Lower leg skin (tissue), 3 donors: ENCODE data around the gene DHTKD1.

Source experiments
- POLR2A ChIP-seq, 2 donors: fragments of 450-650 bp; IDR thresholded peaks; one replicate each; pipeline ENCODE4 v1.6.1; 2016 to 2017; ENCODE audit warnings: antibody characterized with exemption in 2 of 2, mild to moderate bottlenecking in 1 of 2, moderate library complexity in 1 of 2
- TF ChIP-seq, protein P1 (sequence below), 3 donors: fragments of 450-650 bp; IDR thresholded peaks; one replicate each; pipeline ENCODE4 v1.5.1; 2016; ENCODE audit warnings: antibody characterized with exemption in 3 of 3, mild to moderate bottlenecking in 3 of 3, moderate library complexity in 2 of 3

DNA sequence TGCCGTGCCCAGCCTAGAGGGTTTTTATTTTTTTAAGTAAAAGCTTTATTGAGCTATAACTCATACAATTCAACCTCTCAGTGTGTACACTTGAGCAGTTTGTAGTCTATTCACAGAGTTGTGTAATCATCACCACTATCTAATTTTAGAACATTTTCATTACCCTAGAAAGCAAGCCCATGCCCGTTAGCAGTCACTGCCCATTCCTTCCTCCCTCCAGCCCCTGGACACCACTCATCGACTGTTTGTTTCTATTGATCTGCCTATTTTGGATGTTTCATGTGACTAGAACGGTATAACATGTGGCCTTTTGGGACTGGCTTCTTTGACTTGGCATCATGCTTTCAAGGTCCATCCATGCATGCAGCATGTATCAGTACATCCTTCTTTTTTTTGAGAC is 35.0 kb downstream of the DHTKD1 start:
- TF ChIP-seq, protein P1, sequence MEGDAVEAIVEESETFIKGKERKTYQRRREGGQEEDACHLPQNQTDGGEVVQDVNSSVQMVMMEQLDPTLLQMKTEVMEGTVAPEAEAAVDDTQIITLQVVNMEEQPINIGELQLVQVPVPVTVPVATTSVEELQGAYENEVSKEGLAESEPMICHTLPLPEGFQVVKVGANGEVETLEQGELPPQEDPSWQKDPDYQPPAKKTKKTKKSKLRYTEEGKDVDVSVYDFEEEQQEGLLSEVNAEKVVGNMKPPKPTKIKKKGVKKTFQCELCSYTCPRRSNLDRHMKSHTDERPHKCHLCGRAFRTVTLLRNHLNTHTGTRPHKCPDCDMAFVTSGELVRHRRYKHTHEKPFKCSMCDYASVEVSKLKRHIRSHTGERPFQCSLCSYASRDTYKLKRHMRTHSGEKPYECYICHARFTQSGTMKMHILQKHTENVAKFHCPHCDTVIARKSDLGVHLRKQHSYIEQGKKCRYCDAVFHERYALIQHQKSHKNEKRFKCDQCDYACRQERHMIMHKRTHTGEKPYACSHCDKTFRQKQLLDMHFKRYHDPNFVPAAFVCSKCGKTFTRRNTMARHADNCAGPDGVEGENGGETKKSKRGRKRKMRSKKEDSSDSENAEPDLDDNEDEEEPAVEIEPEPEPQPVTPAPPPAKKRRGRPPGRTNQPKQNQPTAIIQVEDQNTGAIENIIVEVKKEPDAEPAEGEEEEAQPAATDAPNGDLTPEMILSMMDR (IDR thresholded peaks at IDR 0.05): no peak
- no peak for TF ChIP-seq POLR2A (IDR thresholded peaks at IDR 0.05)
